ENCODE measurements around the gene GPHN. TPM values are rescaled to one million over a fixed set of nuclear protein-coding genes. Genes with fewer than 3 reads are reported as not detected.

The GPHN gene
- total RNA-seq, 4 donors from 2014 or later = 16.7 to 34.8 (median 27.0) TPM

GRCh38 chr14:66677780-66678179, 169.8 kb downstream of the GPHN start:
- Histone ChIP-seq H3K27me3 (no peaks in the 10 kb centered on the region), H3K4me3 (no peak overlapping the region), H3K4me1 (no peaks in the 10 kb centered on the region), H3K36me3 (no peaks in the 10 kb centered on the region), H3K9me3 (peaks cover 27% of the 10 kb centered on the region), H3K27ac (no peak overlapping the region)
- WGBS = 100% methylated on average over 1 of the region's 1 CpG
- no peak for DNase-seq (ENCODE audit: low spot score in 2 of 2)
- no peak for TF ChIP-seq POLR2A (IDR thresholded peaks at IDR 0.05)
- no peak for TF ChIP-seq POLR2AphosphoS5 (IDR thresholded peaks at IDR 0.05)
- TF ChIP-seq EP300 (IDR thresholded peaks at IDR 0.05) = no peak
- no peak for TF ChIP-seq CTCF (IDR thresholded peaks at IDR 0.05)

GRCh38 chr14:66680216-66680615, 172.3 kb downstream of the GPHN start:
- Histone ChIP-seq H3K27ac (no peak overlapping the region), H3K4me3 (no peak overlapping the region), H3K4me1 (no peaks in the 10 kb centered on the region), H3K36me3 (no peaks in the 10 kb centered on the region), H3K9me3 (peaks cover 27% of the 10 kb centered on the region), H3K27me3 (no peaks in the 10 kb centered on the region)
- TF ChIP-seq CTCF (IDR thresholded peaks at IDR 0.05) = no peak
- no peak for TF ChIP-seq POLR2AphosphoS5 (IDR thresholded peaks at IDR 0.05)
- TF ChIP-seq EP300 (IDR thresholded peaks at IDR 0.05) = no peak
- TF ChIP-seq POLR2A (IDR thresholded peaks at IDR 0.05) = no peak
- DNase-seq (ENCODE audit: low spot score in 2 of 2) = no peak

GRCh38 chr14:66696326-66696725, 188.4 kb downstream of the GPHN start:
- no peak overlapping the region for H3K4me3 ChIP-seq
- no peaks in the 10 kb centered on the region for H3K4me1 ChIP-seq
- no peak overlapping the region for H3K27ac ChIP-seq
- no peaks in the 10 kb centered on the region for H3K27me3 ChIP-seq
- TF ChIP-seq POLR2A (IDR thresholded peaks at IDR 0.05) (no peak), POLR2AphosphoS5 (IDR thresholded peaks at IDR 0.05) (no peak), EP300 (IDR thresholded peaks at IDR 0.05) (no peak), CTCF (IDR thresholded peaks at IDR 0.05) (no peak)
- no peaks in the 10 kb centered on the region for H3K36me3 ChIP-seq
- DNase-seq (ENCODE audit: low spot score in 2 of 2) = no peak
- 70% methylated on average over 2 of the region's 2 CpGs for WGBS
- H3K9me3 ChIP-seq = no peaks in the 10 kb centered on the region

GRCh38 chr14:66698503-66698902, 190.6 kb downstream of the GPHN start:
- no peak for DNase-seq (ENCODE audit: low spot score in 2 of 2)
- no peaks in the 10 kb centered on the region for H3K27me3 ChIP-seq
- no peak overlapping the region for H3K27ac ChIP-seq
- WGBS = 88% methylated on average over 2 of the region's 2 CpGs
- H3K36me3 ChIP-seq = no peaks in the 10 kb centered on the region
- H3K4me3 ChIP-seq = no peak overlapping the region
- H3K4me1 ChIP-seq = no peaks in the 10 kb centered on the region
- H3K9me3 ChIP-seq = no peaks in the 10 kb centered on the region
- TF ChIP-seq POLR2A (IDR thresholded peaks at IDR 0.05) = no peak
- no peak for TF ChIP-seq POLR2AphosphoS5 (IDR thresholded peaks at IDR 0.05)
- TF ChIP-seq EP300 (IDR thresholded peaks at IDR 0.05) = no peak
- TF ChIP-seq CTCF (IDR thresholded peaks at IDR 0.05) = no peak

- TF ChIP-seq POLR2A (IDR thresholded peaks at IDR 0.05) (no peak), CTCF (IDR thresholded peaks at IDR 0.05) (no peak)
Observed at GRCh38 chr14:66701813-66702212, 193.9 kb downstream of the GPHN start.

More at GRCh38 chr14:66701813-66702212, 193.9 kb downstream of the GPHN start:
- Histone ChIP-seq H3K4me3 (no peak overlapping the region), H3K27ac (no peak overlapping the region), H3K36me3 (no peaks in the 10 kb centered on the region), H3K27me3 (no peaks in the 10 kb centered on the region), H3K9me3 (peaks cover 7% of the 10 kb centered on the region), H3K4me1 (no peaks in the 10 kb centered on the region)
- 100% methylated on average over 1 of the region's 4 CpGs for WGBS
- no peak for DNase-seq (ENCODE audit: low spot score in 2 of 2)
